Inflammatory macrophage treated with lipopolysaccharide for 1 hour (primary cell): Measurements from ENCODE around the gene WNT7B.

Experiments used
- DNase-seq, 2 donors: peaks; one replicate each; pipeline ENCODE4 v3.0.0-alpha.2; 2020 to 2022

WNT7B gene

GRCh38 chr22:45903355-45904135 is 73.4 kb downstream of the WNT7B start:
- DNase-seq, result peak in 1 of 2 donors; percentile 1

GRCh38 chr22:45897736-45898135 is 79.2 kb downstream of the WNT7B start:
- DNase-seq, result no peak

- no peak for DNase-seq
These were observed 79.9 kb downstream of the WNT7B start for GRCh38 chr22:45896964-45897538.

- no peak for DNase-seq
These were observed 80.6 kb downstream of the WNT7B start for GRCh38 chr22:45896153-45896951.

GRCh38 chr22:45895436-45896152 is 81.4 kb downstream of the WNT7B start:
- no peak for DNase-seq

- DNase-seq, result no peak
These were observed 83.4 kb downstream of the WNT7B start for GRCh38 chr22:45893516-45893915.

- no peak for DNase-seq
These were observed 84.1 kb downstream of the WNT7B start for GRCh38 chr22:45892681-45893461.

GRCh38 chr22:45891996-45892621 is 84.9 kb downstream of the WNT7B start:
- DNase-seq, result no peak

- DNase-seq, result no peak
These were observed 85.4 kb downstream of the WNT7B start for GRCh38 chr22:45891471-45891995.

GRCh38 chr22:45891021-45891421 is 85.9 kb downstream of the WNT7B start:
- DNase-seq, result no peak

- DNase-seq, result no peak
These were observed 86.7 kb downstream of the WNT7B start for GRCh38 chr22:45890351-45890635.

GRCh38 chr22:45889539-45890350 is 87.2 kb downstream of the WNT7B start:
- no peak for DNase-seq

GRCh38 chr22:45889093-45889538 is 87.8 kb downstream of the WNT7B start:
- DNase-seq, result no peak

- DNase-seq, result no peak
These were observed 88.5 kb downstream of the WNT7B start for GRCh38 chr22:45888221-45889092.

GRCh38 chr22:45887202-45888131 is 89.5 kb downstream of the WNT7B start:
- no peak for DNase-seq

- no peak for DNase-seq
These were observed 90.4 kb downstream of the WNT7B start for GRCh38 chr22:45886540-45886939.

GRCh38 chr22:45885941-45886395 is 91.0 kb downstream of the WNT7B start:
- no peak for DNase-seq

GRCh38 chr22:45885171-45885840 is 91.7 kb downstream of the WNT7B start:
- no peak for DNase-seq
